A549 (cell line): Measurements from ENCODE around the gene KLF9. TPM values are rescaled to one million over a fixed set of nuclear protein-coding genes. Genes with fewer than 3 reads are reported as not detected.

Experiments used
- ATAC-seq, 2 experiments: fragments of 200-7000 bp in 1 of 2; fragments of >200 bp in 1 of 2; cut with Nextera tagmentation in 1 of 2; cut with Tn5 transposase in 1 of 2; 3 replicates each; pipeline versions ENCODE4 v1.8.0 to v1.9.1; 2018 to 2020; ENCODE audit warnings: mild to moderate bottlenecking in 1 of 2, moderate library complexity in 1 of 2
- CTCF ChIA-PET: fragments of 300-600 bp; sonication (Branson Sonifier 250); formaldehyde crosslinking; extraction: SDS; loops from one replicate; lab custom pipeline; 2021; ENCODE audit warnings: antibody characterized with exemption, inconsistent platforms; lab: Yijun Ruan, JAX
- POLR2A ChIA-PET: fragments of 350-600 bp; formaldehyde crosslinking; extraction: SDS; loops from one replicate; lab custom pipeline; 2021; ENCODE audit warnings: antibody characterized with exemption, inconsistent platforms; lab: Yijun Ruan, JAX
- DNase-seq, 2 experiments: peaks; one replicate each; pipeline versions ENCODE4 v3.0.0 to v3.0.0-alpha.2; 2011 to 2016; ENCODE audit warnings: low read depth in 1 of 2, low spot score in 1 of 2
- FAIRE-seq: peaks from 2 replicates; lab custom pipeline; 2011; peaks lifted over from hg19 to GRCh38; lab: Jason Lieb, UNC
- H3K27ac ChIP-seq, 2 experiments: fragments of >200 bp; sonication (Bioruptor Twin); formaldehyde crosslinking; 3 replicates each; pipeline ENCODE4 v1.5.1; 2016 to 2017
- H3K4me1 ChIP-seq: fragments of >200 bp; sonication (Bioruptor Twin); formaldehyde crosslinking; 3 replicates; pipeline ENCODE4 v1.6.1; 2016
- H3K4me2 ChIP-seq: fragments of >200 bp; sonication (Bioruptor Twin); formaldehyde crosslinking; 3 replicates; pipeline ENCODE4 v1.6.1; 2016
- H3K4me3 ChIP-seq: fragments of >200 bp; sonication (Bioruptor Twin); formaldehyde crosslinking; 3 replicates; pipeline ENCODE4 v1.5.1; 2016
- H3K9me3 ChIP-seq: fragments of >200 bp; sonication (Bioruptor Twin); formaldehyde crosslinking; 3 replicates; pipeline ENCODE4 v1.6.1; 2016
- CBX2 ChIP-seq: fragments of 200-600 bp; sonication (generic); IDR thresholded peaks from 2 replicates; pipeline ENCODE4 v1.6.1; 2016; ENCODE audit warnings: low read depth, mild to moderate bottlenecking, borderline replicate concordance
- EHF ChIP-seq: fragments of 250-450 bp; sonication (Bioruptor Pico); IDR thresholded peaks from 2 replicates; pipeline ENCODE4 v1.5.0; 2020; ENCODE audit warnings: mild to moderate bottlenecking
- ESRRA ChIP-seq: fragments of 150-350 bp; IDR thresholded peaks from 2 replicates; pipeline ENCODE4 v1.6.1; 2014; ENCODE audit warnings: mild to moderate bottlenecking, low read length, borderline replicate concordance
- FOSL2 ChIP-seq, 2 experiments: fragments of 450-650 bp in 1 of 2; fragments of >200 bp in 1 of 2; sonication (Bioruptor Twin) in 1 of 2; formaldehyde crosslinking; IDR thresholded peaks; 2 replicates each; pipeline versions ENCODE4 v1.5.0 to v1.6.1; 2016 to 2020; ENCODE audit warnings: mild to moderate bottlenecking in 1 of 2, moderate library complexity in 1 of 2
- GATA3 ChIP-seq: IDR thresholded peaks from 2 replicates; pipeline ENCODE4 v1.6.1; 2012; ENCODE audit warnings: borderline replicate concordance
- HDAC2 ChIP-seq: fragments of 200-600 bp; sonication (generic); IDR thresholded peaks from 2 replicates; pipeline ENCODE4 v1.6.1; 2016
- HOXA7 ChIP-seq: fragments of 250-450 bp; sonication (Bioruptor Pico); IDR thresholded peaks from 2 replicates; pipeline ENCODE4 v1.5.0; 2020; ENCODE audit warnings: mild to moderate bottlenecking, moderate library complexity
- HOXB13 ChIP-seq: fragments of 250-450 bp; sonication (Bioruptor Pico); IDR thresholded peaks from 2 replicates; pipeline ENCODE4 v1.5.0; 2020; ENCODE audit warnings: low read depth, mild to moderate bottlenecking, moderate library complexity
- JUN ChIP-seq, 2 experiments: fragments of >200 bp; sonication (Bioruptor Twin); formaldehyde crosslinking; IDR thresholded peaks; 2 replicates in 1 of 2; 3 replicates in 1 of 2; pipeline ENCODE4 v1.6.1; 2016 to 2017
- MAFK ChIP-seq: fragments of 450-650 bp; IDR thresholded peaks from 2 replicates; pipeline ENCODE4 v1.6.1; 2014; ENCODE audit not compliant: partially characterized antibody
- POLR2A ChIP-seq: IDR thresholded peaks from 2 replicates; pipeline ENCODE4 v1.6.1; 2012; ENCODE audit warnings: mild to moderate bottlenecking, low read length
- POLR2AphosphoS2 ChIP-seq: conservative IDR thresholded peaks from 2 replicates; pipeline ENCODE4 v1.6.1; 2012; ENCODE audit warnings: low read length, improper control_type of control experiment, inconsistent platforms
- RARB ChIP-seq: fragments of 250-450 bp; sonication (Bioruptor Pico); IDR thresholded peaks from 2 replicates; pipeline ENCODE4 v1.8.0; 2021; ENCODE audit warnings: mild to moderate bottlenecking, moderate library complexity
- RFX5 ChIP-seq: fragments of 450-650 bp; IDR thresholded peaks from 2 replicates; pipeline ENCODE4 v1.7.1; 2014; ENCODE audit warnings: antibody characterized with exemption, mild to moderate bottlenecking, moderate library complexity
- SMC3 ChIP-seq: fragments of >200 bp; sonication (Bioruptor Twin); formaldehyde crosslinking; IDR thresholded peaks from 3 replicates; pipeline ENCODE4 v1.6.1; 2018; ENCODE audit warnings: inconsistent platforms
- TP53 ChIP-seq: fragments of 250-450 bp; sonication (Bioruptor Pico); IDR thresholded peaks from 2 replicates; pipeline ENCODE4 v1.5.0; 2021; ENCODE audit warnings: mild to moderate bottlenecking, moderate library complexity
- ZFP36 ChIP-seq: fragments of 450-650 bp; IDR thresholded peaks from 2 replicates; pipeline ENCODE4 v1.6.1; 2014; ENCODE audit warnings: borderline replicate concordance; ENCODE audit not compliant: partially characterized antibody
- ZNF302 ChIP-seq: fragments of 250-450 bp; sonication (Bioruptor Pico); IDR thresholded peaks from 2 replicates; pipeline ENCODE4 v1.9.0; 2021; ENCODE audit warnings: inconsistent platforms, mild to moderate bottlenecking, moderate library complexity
- WGBS: methylation state at CpG from one replicate; pipeline ENCODE4 v1.1.6; 2017; ENCODE audit errors: missing lambda C conversion rate; 5-methylcytosine and 5-hydroxymethylcytosine counted together
- polyA plus RNA-seq, 4 experiments: library from polyadenylated mRNA; depleted of rRNA in 3 of 4; stranded (reverse); fragments of >200 nt; fragmentation: RNase III in 1 of 4; extraction: RNeasy Plus Mini Kit Qiagen cat#74134 plus additional on column Dnase treatment in 1 of 4; gene quantifications; 2 replicates in 3 of 4; 3 replicates in 1 of 4; pipeline ENCODE4 v1.2.3, GENCODE V29; 2011 to 2017
- TF ChIP-seq, protein P1 (sequence below): IDR thresholded peaks from 2 replicates; pipeline ENCODE4 v1.6.1; 2012; ENCODE audit warnings: low read depth, borderline replicate concordance
- TF ChIP-seq, protein P2 (sequence below): fragments of 250-450 bp; sonication (Bioruptor Pico); IDR thresholded peaks from 2 replicates; pipeline ENCODE4 v1.5.0; 2021; ENCODE audit warnings: mild to moderate bottlenecking, moderate library complexity, borderline replicate concordance
- TF ChIP-seq, protein P3 (sequence below): IDR thresholded peaks from 2 replicates; pipeline ENCODE4 v1.6.1; 2012
- TF ChIP-seq, protein P4 (sequence below): fragments of >200 bp; sonication (Bioruptor Twin); formaldehyde crosslinking; IDR thresholded peaks from 3 replicates; pipeline ENCODE4 v1.5.1; 2016
- TF ChIP-seq, protein P5 (sequence below): fragments of 150-350 bp; IDR thresholded peaks from 2 replicates; pipeline ENCODE4 v1.6.1; 2014; ENCODE audit warnings: low read depth, mild to moderate bottlenecking, low read length
- TF ChIP-seq, protein P6 (sequence below): fragments of 450-650 bp; IDR thresholded peaks from 2 replicates; pipeline ENCODE4 v1.6.1; 2014; ENCODE audit warnings: antibody characterized with exemption

KLF9 gene
- polyA plus RNA-seq, 2 of the 4 experiments (the other 2 are of a cell fraction): 0.76 to 3.9 TPM

DNA sequence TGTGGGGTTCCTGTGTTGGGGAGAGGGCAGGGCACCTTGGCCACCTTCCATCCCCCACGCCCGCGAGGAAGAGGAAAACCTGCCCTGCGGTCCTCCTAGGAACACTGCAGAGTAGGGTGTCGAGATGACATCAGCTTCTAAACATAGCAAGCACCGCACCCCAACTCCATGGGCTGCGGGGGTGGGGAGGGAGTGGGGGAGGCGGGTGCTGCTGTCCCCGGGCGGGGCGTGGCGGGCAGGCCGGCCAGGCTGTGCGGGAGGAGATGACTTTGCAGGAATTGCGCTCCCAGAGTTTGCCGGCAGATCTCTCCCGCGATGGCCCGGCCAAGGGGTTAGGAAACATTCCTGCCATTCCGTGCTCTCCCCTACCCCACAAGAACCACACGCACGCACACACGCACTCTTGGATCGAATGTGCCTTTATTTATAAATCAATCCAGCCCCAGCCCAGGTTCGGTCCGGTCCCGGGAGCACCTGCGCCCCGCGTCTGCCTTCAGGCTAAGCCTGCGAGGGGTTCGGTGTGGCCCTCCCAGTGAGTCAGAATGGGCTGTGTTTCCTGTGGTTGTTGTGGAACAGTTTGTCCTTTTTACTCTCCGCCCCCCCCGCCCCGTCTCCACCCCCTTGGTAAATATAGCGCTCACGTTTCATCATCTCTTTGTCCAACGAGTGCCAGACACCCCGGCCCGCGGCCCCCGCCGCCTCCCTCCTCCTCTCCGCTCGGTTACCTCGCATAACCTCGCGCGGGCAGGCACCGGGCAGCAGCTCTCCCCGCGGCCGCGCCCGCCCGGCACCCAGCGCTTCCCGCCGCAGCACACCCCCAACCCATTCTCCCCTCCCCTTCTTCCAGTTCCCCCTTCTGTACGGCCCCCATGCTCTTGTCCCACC lies 5.3 kb upstream of the KLF9 start (continued):
- TF ChIP-seq EHF (CRISPR knock-in tag): no peak
- TF ChIP-seq, protein P1, sequence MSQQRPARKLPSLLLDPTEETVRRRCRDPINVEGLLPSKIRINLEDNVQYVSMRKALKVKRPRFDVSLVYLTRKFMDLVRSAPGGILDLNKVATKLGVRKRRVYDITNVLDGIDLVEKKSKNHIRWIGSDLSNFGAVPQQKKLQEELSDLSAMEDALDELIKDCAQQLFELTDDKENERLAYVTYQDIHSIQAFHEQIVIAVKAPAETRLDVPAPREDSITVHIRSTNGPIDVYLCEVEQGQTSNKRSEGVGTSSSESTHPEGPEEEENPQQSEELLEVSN: no peak
- TF ChIP-seq HDAC2: no peak
- TF ChIP-seq ESRRA: no peak
- TF ChIP-seq JUN (IDR thresholded peaks at IDR 0.05): peak; percentile 15 to 28; a peak in 3 of 5 replicates
- peak; percentile 1; the same call in 1 of the 3 replicates for TF ChIP-seq SMC3
- TF ChIP-seq, protein P2, sequence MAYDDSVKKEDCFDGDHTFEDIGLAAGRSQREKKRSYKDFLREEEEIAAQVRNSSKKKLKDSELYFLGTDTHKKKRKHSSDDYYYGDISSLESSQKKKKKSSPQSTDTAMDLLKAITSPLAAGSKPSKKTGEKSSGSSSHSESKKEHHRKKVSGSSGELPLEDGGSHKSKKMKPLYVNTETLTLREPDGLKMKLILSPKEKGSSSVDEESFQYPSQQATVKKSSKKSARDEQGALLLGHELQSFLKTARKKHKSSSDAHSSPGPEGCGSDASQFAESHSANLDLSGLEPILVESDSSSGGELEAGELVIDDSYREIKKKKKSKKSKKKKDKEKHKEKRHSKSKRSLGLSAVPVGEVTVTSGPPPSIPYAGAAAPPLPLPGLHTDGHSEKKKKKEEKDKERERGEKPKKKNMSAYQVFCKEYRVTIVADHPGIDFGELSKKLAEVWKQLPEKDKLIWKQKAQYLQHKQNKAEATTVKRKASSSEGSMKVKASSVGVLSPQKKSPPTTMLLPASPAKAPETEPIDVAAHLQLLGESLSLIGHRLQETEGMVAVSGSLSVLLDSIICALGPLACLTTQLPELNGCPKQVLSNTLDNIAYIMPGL (CRISPR knock-in tag): no peak

DNA sequence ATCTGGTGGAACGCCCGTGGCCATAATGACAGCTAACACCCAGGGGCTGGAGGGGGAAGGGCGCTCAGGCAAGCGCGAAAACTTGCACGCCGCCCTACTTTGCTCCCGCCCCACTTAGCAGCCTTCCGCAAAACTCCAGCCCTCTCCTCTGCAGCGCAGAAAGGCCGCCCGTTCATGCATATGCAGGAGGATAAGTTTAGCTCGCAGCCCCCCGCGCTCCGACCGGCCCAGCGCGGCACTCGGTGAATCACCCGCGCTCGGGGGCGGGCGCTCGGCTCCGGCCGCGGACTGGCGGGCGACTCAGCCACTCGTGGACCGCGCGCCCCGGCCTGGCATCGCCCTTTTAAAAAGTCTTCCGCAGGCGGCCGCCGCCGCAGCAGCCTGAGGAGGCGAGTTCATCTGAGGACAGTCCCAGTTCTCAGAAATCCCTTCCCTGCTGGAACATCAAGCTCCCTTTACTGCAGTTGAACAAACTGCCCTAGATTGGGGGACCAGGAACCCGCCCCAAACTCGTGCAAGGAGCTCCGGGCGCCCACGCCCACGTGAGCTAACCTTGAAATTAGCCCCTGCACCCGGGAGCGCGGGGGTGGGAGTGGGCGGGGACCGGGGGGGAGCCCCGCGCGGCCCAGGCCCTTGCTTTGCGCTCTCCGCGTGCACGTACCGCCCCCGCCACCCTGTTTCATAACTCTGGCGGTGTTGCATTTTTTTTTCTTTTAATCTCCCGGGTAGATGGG lies 4.5 kb upstream of the KLF9 start:
- peak overlapping the region; percentile 59 for H3K4me3 ChIP-seq
- H3K9me3 ChIP-seq: no peaks in the 10 kb centered on the region
- peak overlapping the region; percentile 98 to 99 for H3K27ac ChIP-seq
- peak overlapping the region; percentile 98 for H3K4me2 ChIP-seq
- ATAC-seq (peak; percentile 55 to 77), DNase-seq (peak; percentile 87 to 95), FAIRE-seq (no peak)
- WGBS: under 1% methylated on average over 22 of the region's 65 CpGs
- H3K4me1 ChIP-seq: peaks cover 30% of the 10 kb centered on the region
- POLR2A ChIA-PET: interaction anchor here (0.6 to 4.7 kb wide), 19 partner anchors 8 to 1946 kb away, joined by 3 to 39 read pairs (median 6); partner anchors contain the start of gene ZFAND5
- CTCF ChIA-PET: interaction anchor here (0.7 to 2.5 kb wide), 13 partner anchors 8 to 183 kb away, joined by 3 to 7 read pairs (median 3); no protein-coding TSS in a partner anchor
- TF ChIP-seq, protein P1: peak; percentile 56
- TF ChIP-seq, protein P3, sequence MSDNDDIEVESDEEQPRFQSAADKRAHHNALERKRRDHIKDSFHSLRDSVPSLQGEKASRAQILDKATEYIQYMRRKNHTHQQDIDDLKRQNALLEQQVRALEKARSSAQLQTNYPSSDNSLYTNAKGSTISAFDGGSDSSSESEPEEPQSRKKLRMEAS: peak; percentile 61
- TF ChIP-seq ZNF302 (CRISPR knock-in tag) (no peak), RFX5 (no peak), ZFP36 (no peak), HDAC2 (no peak), ESRRA (no peak), POLR2A (peak; percentile 36), MAFK (no peak), EHF (CRISPR knock-in tag) (no peak), JUN (IDR thresholded peaks at IDR 0.05) (peak in 1 of 2 experiments; percentile 76; a peak in 3 of 5 replicates), HOXB13 (CRISPR knock-in tag) (no peak), CBX2 (no peak), HOXA7 (CRISPR knock-in tag) (no peak; the same call in 1 of the 2 replicates), RARB (CRISPR knock-in tag) (0 out of 2 replicates have a peak, but pooled peaks have one; percentile 41), SMC3 (no peak; the same call in 2 of the 3 replicates), TP53 (CRISPR knock-in tag) (no peak), POLR2AphosphoS2 (no peak), FOSL2 (IDR thresholded peaks at IDR 0.05) (no peak), FOSL2 (CRISPR knock-in tag; IDR thresholded peaks at IDR 0.05) (peak; percentile 93), GATA3 (peak; percentile 17)
- TF ChIP-seq, protein P2 (CRISPR knock-in tag): no peak
- TF ChIP-seq, protein P4, sequence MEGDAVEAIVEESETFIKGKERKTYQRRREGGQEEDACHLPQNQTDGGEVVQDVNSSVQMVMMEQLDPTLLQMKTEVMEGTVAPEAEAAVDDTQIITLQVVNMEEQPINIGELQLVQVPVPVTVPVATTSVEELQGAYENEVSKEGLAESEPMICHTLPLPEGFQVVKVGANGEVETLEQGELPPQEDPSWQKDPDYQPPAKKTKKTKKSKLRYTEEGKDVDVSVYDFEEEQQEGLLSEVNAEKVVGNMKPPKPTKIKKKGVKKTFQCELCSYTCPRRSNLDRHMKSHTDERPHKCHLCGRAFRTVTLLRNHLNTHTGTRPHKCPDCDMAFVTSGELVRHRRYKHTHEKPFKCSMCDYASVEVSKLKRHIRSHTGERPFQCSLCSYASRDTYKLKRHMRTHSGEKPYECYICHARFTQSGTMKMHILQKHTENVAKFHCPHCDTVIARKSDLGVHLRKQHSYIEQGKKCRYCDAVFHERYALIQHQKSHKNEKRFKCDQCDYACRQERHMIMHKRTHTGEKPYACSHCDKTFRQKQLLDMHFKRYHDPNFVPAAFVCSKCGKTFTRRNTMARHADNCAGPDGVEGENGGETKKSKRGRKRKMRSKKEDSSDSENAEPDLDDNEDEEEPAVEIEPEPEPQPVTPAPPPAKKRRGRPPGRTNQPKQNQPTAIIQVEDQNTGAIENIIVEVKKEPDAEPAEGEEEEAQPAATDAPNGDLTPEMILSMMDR: no peak
- TF ChIP-seq, protein P5, sequence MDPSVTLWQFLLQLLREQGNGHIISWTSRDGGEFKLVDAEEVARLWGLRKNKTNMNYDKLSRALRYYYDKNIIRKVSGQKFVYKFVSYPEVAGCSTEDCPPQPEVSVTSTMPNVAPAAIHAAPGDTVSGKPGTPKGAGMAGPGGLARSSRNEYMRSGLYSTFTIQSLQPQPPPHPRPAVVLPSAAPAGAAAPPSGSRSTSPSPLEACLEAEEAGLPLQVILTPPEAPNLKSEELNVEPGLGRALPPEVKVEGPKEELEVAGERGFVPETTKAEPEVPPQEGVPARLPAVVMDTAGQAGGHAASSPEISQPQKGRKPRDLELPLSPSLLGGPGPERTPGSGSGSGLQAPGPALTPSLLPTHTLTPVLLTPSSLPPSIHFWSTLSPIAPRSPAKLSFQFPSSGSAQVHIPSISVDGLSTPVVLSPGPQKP: no peak
- TF ChIP-seq, protein P6, sequence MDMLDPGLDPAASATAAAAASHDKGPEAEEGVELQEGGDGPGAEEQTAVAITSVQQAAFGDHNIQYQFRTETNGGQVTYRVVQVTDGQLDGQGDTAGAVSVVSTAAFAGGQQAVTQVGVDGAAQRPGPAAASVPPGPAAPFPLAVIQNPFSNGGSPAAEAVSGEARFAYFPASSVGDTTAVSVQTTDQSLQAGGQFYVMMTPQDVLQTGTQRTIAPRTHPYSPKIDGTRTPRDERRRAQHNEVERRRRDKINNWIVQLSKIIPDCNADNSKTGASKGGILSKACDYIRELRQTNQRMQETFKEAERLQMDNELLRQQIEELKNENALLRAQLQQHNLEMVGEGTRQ: no peak
